GM13977 (cell line): ENCODE measurements around the gene SORBS2.

Experiments used
- DNase-seq: peaks from one replicate; pipeline ENCODE4 v3.0.0; 2012; ENCODE audit warnings: low spot score
- CTCF ChIP-seq: IDR thresholded peaks from 2 replicates; pipeline ENCODE4 v1.5.1; 2012; ENCODE audit warnings: mild to moderate bottlenecking, control low read depth; ENCODE audit not compliant: insufficient read depth; ENCODE audit errors: extremely low read depth, missing control alignments
- in situ Hi-C: fragments of 300-500 bp; cut with MboI; formaldehyde crosslinking; loops from one replicate; pipeline ENCODE4 v1.12.0; 2022; ENCODE audit warnings: low sequenced_read_pairs, low pct_unique_long_range_greater_than_20kb, mixed read lengths, inconsistent platforms; ENCODE audit not compliant: unreplicated experiment

Gene SORBS2

GRCh38 chr4:185744946-185745345, 67.0 kb downstream of the SORBS2 start:
- TF ChIP-seq CTCF = no peak
- no peak for DNase-seq
- in situ Hi-C loops = no loop called here

GRCh38 chr4:185744488-185744862, 67.5 kb downstream of the SORBS2 start:
- no peak for TF ChIP-seq CTCF
- no peak for DNase-seq
- in situ Hi-C loops = no loop called here

GRCh38 chr4:185743722-185744487, 68.1 kb downstream of the SORBS2 start:
- in situ Hi-C loops = no loop called here
- TF ChIP-seq CTCF = no peak
- no peak for DNase-seq

- TF ChIP-seq CTCF = no peak
- in situ Hi-C loops = no loop called here
- DNase-seq = no peak
Observed at GRCh38 chr4:185742766-185743165, 69.2 kb downstream of the SORBS2 start.

- DNase-seq = no peak
- TF ChIP-seq CTCF = no peak
- in situ Hi-C loops = no loop called here
Observed at GRCh38 chr4:185741795-185742194, 70.2 kb downstream of the SORBS2 start.

GRCh38 chr4:185740471-185740873, 71.5 kb downstream of the SORBS2 start:
- in situ Hi-C loops = no loop called here
- TF ChIP-seq CTCF = no peak
- no peak for DNase-seq
